WTC11 (cell line): ENCODE results near the gene ANKRD33B.

Experiments
- CBFB ChIP-seq: sonication (generic); formaldehyde crosslinking; IDR thresholded peaks from 2 replicates; pipeline ENCODE4 v1.8.1; 2022; ENCODE audit warnings: mild to moderate bottlenecking, low read depth, missing genetic modification reagents
- GABPB1 ChIP-seq: sonication (generic); formaldehyde crosslinking; IDR thresholded peaks from 2 replicates; pipeline ENCODE4 v1.8.1; 2023; ENCODE audit warnings: mild to moderate bottlenecking, missing genetic modification reagents
- GRHL2 ChIP-seq: fragments of 250-450 bp; sonication (Bioruptor Pico); IDR thresholded peaks from 2 replicates; pipeline ENCODE4 v1.8.0; 2022; ENCODE audit warnings: mild to moderate bottlenecking, moderate library complexity; ENCODE audit not compliant: insufficient replicate concordance, severe bottlenecking
- MAX ChIP-seq: sonication (generic); formaldehyde crosslinking; IDR thresholded peaks from 2 replicates; pipeline ENCODE4 v1.8.0; 2022; ENCODE audit warnings: mild to moderate bottlenecking, missing genetic modification reagents
- MYBL2 ChIP-seq: sonication (generic); formaldehyde crosslinking; IDR thresholded peaks from 2 replicates; pipeline ENCODE4 v1.8.1; 2023; ENCODE audit warnings: mild to moderate bottlenecking, moderate library complexity, missing genetic modification reagents
- NR3C1 ChIP-seq: sonication (generic); formaldehyde crosslinking; conservative IDR thresholded peaks from 2 replicates; pipeline ENCODE4 v1.8.1; 2023; ENCODE audit warnings: low read depth, mild to moderate bottlenecking, missing genetic modification reagents
- ZNF121 ChIP-seq: sonication (generic); formaldehyde crosslinking; IDR thresholded peaks from 2 replicates; pipeline ENCODE4 v1.8.0; 2023; ENCODE audit warnings: missing genetic modification reagents
- ZNF263 ChIP-seq: sonication (generic); formaldehyde crosslinking; IDR thresholded peaks from 2 replicates; pipeline ENCODE4 v1.8.1; 2022; ENCODE audit warnings: low read depth, mild to moderate bottlenecking, moderate library complexity, missing genetic modification reagents
- TF ChIP-seq, protein P1 (sequence below): fragments of 200-600 bp; IDR thresholded peaks from 2 replicates; pipeline ENCODE4 v1.8.0; 2022; ENCODE audit warnings: antibody characterized with exemption
- TF ChIP-seq, protein P2 (sequence below): fragments of 250-450 bp; sonication (Bioruptor Pico); IDR thresholded peaks from 2 replicates; pipeline ENCODE4 v2.1.2; 2022; ENCODE audit warnings: mild to moderate bottlenecking, moderate library complexity
- TF ChIP-seq, protein P3 (sequence below): sonication (generic); formaldehyde crosslinking; IDR thresholded peaks from 2 replicates; pipeline ENCODE4 v1.8.0; 2022; ENCODE audit warnings: mild to moderate bottlenecking, missing genetic modification reagents

DNA sequence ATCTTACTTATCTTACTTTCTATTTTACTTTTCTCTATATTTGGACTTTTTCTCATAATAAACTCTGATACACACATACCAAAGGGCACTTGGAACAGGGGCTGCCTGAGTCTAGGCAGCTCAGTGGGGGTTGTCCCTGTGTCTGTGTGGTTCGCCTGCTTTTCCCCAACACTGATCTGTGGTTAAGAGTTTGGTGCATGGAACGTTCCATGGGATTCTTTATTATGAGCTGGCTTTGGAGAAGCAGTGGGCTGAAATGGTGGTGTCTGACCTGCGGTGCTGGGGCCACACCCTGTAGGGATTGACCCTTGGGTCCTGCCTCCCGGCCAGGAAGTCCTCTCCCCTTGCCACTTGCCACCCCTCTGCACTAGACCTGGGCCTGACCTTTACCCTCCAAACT lies 47.4 kb downstream of the ANKRD33B start:
- TF ChIP-seq, protein P1, sequence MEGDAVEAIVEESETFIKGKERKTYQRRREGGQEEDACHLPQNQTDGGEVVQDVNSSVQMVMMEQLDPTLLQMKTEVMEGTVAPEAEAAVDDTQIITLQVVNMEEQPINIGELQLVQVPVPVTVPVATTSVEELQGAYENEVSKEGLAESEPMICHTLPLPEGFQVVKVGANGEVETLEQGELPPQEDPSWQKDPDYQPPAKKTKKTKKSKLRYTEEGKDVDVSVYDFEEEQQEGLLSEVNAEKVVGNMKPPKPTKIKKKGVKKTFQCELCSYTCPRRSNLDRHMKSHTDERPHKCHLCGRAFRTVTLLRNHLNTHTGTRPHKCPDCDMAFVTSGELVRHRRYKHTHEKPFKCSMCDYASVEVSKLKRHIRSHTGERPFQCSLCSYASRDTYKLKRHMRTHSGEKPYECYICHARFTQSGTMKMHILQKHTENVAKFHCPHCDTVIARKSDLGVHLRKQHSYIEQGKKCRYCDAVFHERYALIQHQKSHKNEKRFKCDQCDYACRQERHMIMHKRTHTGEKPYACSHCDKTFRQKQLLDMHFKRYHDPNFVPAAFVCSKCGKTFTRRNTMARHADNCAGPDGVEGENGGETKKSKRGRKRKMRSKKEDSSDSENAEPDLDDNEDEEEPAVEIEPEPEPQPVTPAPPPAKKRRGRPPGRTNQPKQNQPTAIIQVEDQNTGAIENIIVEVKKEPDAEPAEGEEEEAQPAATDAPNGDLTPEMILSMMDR, result no peak
- TF ChIP-seq GABPB1 (CRISPR knock-in tag), result no peak
- no peak for TF ChIP-seq MAX (CRISPR knock-in tag)
- TF ChIP-seq, protein P2, sequence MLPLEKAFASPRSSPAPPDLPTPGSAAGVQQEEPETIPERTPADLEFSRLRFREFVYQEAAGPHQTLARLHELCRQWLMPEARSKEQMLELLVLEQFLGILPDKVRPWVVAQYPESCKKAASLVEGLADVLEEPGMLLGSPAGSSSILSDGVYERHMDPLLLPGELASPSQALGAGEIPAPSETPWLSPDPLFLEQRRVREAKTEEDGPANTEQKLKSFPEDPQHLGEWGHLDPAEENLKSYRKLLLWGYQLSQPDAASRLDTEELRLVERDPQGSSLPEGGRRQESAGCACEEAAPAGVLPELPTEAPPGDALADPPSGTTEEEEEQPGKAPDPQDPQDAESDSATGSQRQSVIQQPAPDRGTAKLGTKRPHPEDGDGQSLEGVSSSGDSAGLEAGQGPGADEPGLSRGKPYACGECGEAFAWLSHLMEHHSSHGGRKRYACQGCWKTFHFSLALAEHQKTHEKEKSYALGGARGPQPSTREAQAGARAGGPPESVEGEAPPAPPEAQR (CRISPR knock-in tag), result no peak
- TF ChIP-seq ZNF263 (CRISPR knock-in tag), result no peak
- TF ChIP-seq CBFB (CRISPR knock-in tag), result no peak
- TF ChIP-seq MYBL2, result no peak
- no peak for TF ChIP-seq ZNF121 (CRISPR knock-in tag)
- TF ChIP-seq NR3C1 (CRISPR knock-in tag), result no peak
- TF ChIP-seq GRHL2, result no peak
- TF ChIP-seq, protein P3, sequence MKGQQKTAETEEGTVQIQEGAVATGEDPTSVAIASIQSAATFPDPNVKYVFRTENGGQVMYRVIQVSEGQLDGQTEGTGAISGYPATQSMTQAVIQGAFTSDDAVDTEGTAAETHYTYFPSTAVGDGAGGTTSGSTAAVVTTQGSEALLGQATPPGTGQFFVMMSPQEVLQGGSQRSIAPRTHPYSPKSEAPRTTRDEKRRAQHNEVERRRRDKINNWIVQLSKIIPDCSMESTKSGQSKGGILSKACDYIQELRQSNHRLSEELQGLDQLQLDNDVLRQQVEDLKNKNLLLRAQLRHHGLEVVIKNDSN, result no peak
